CD4-positive, CD25-positive, alpha-beta regulatory T cell (primary cell): ENCODE data around the gene RIT1. TPM values are rescaled to one million over a fixed set of nuclear protein-coding genes. Genes with fewer than 3 reads are reported as not detected.

Experiments
- ATAC-seq, 2 donors: fragments of 150-1000 bp; cut with Tn5 transposase; one replicate each; pipeline ENCODE4 v1.10.0; 2021; ENCODE audit warnings: low read depth in 2 of 2, moderate number of reproducible peaks in 2 of 2, moderate library complexity in 1 of 2
- DNase-seq, 3 donors: peaks; one replicate each; pipeline versions ENCODE4 v3.0.0 to v3.0.0-alpha.2; 2012 to 2022; ENCODE audit warnings: mixed read lengths in 1 of 3
- H3K27ac ChIP-seq: one replicate; pipeline ENCODE4 v1.7.0; 2013; ENCODE audit warnings: mild to moderate bottlenecking, low read length; ENCODE audit not compliant: insufficient read depth, poor library complexity, severe bottlenecking
- H3K27me3 ChIP-seq: one replicate; pipeline ENCODE4 v1.7.0; 2013; ENCODE audit warnings: low read length; ENCODE audit not compliant: control insufficient read depth, insufficient read depth
- H3K36me3 ChIP-seq: one replicate; pipeline ENCODE4 v1.7.0; 2013; ENCODE audit warnings: mild to moderate bottlenecking, low read length, moderate library complexity; ENCODE audit not compliant: control insufficient read depth, insufficient read depth
- H3K4me1 ChIP-seq: 2 replicates; pipeline ENCODE4 v1.7.0; 2013; ENCODE audit warnings: mild to moderate bottlenecking, low read length; ENCODE audit not compliant: insufficient read depth, control insufficient read depth, poor library complexity, severe bottlenecking
- H3K4me3 ChIP-seq: one replicate; pipeline ENCODE4 v1.7.0; 2013; ENCODE audit warnings: low read depth, mild to moderate bottlenecking, low read length, moderate library complexity
- H3K9me3 ChIP-seq, 2 experiments: 1 replicate in 1 of 2; 2 replicates in 1 of 2; pipeline ENCODE4 v1.7.0; 2013; ENCODE audit warnings: low read length in 2 of 2, mild to moderate bottlenecking in 1 of 2, moderate library complexity in 1 of 2; ENCODE audit not compliant: control insufficient read depth in 2 of 2
- H3K27ac Mint-ChIP-seq, 3 donors: one replicate each; pipeline ENCODE4 v1.8.0; 2020 to 2022; ENCODE audit warnings: mild to moderate bottlenecking in 3 of 3, mixed read lengths in 3 of 3, moderate library complexity in 2 of 3
- H3K27me3 Mint-ChIP-seq: one replicate; pipeline ENCODE4 v1.8.0; 2022; ENCODE audit warnings: mild to moderate bottlenecking, mixed read lengths
- H3K36me3 Mint-ChIP-seq: one replicate; pipeline ENCODE4 v1.8.0; 2020; ENCODE audit warnings: mixed read lengths
- H3K4me1 Mint-ChIP-seq, 4 donors: one replicate each; pipeline ENCODE4 v1.8.0; 2020 to 2022; ENCODE audit warnings: mixed read lengths in 4 of 4, mild to moderate bottlenecking in 1 of 4
- H3K4me3 Mint-ChIP-seq, 4 donors: one replicate each; pipeline ENCODE4 v1.8.0; 2020 to 2022; ENCODE audit warnings: mild to moderate bottlenecking in 4 of 4, mixed read lengths in 4 of 4, moderate library complexity in 3 of 4
- H3K9me3 Mint-ChIP-seq, 7 donors: one replicate each; pipeline ENCODE4 v1.8.0; 2020 to 2022; ENCODE audit warnings: mixed read lengths in 7 of 7, mild to moderate bottlenecking in 3 of 7, moderate library complexity in 2 of 7
- polyA plus RNA-seq, 4 donors: library from polyadenylated mRNA; unstranded; fragments of 300-500 nt; fragmentation: Illumina TruSeq; gene quantifications; one replicate each; pipeline ENCODE4 v1.2.3, GENCODE V29; 2021
- total RNA-seq: library from RNA; stranded (reverse); gene quantifications from one replicate; pipeline ENCODE4 v1.2.3, GENCODE V29; 2022

RIT1 gene
- total and polyA plus RNA-seq, 5 donors from 2014 or later: 25.0 to 55.8 (median 29.9) TPM

DNA sequence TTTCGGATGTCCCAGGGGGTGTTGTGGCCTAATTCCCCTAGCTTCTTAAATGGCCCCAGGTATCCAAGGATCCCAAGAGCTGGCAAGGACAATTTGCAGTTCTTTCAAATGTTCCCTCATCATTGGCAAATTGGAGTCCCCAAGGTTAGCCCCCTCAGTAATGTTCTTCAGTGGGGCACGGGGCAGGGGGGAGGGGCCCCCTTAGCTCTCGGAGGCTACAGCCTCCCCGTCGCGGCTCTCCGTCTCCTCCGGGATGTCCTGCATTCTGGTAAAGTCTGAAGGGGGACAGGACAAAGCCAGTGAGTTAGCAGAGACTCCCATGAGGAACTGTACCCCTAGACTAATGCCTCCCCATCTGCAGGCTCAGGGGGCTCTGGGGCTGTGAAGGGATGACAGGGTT, 36.6 kb upstream of the RIT1 start:
- no peak overlapping the region for H3K4me3 ChIP-seq
- H3K4me1 ChIP-seq: peaks cover 33% of the 10 kb centered on the region
- ATAC-seq: no peak
- DNase-seq: no peak
- H3K4me1 Mint-ChIP-seq: peaks cover 11 to 47% (median 27%) of the 10 kb centered on the region in 4 donors
- H3K36me3 Mint-ChIP-seq: peaks cover 17% of the 10 kb centered on the region
- H3K27me3 Mint-ChIP-seq: no peaks in the 10 kb centered on the region
- peak overlapping the region; percentile 48 to 93 (median 59) for H3K27ac Mint-ChIP-seq
- H3K4me3 Mint-ChIP-seq: no peak overlapping the region
- H3K27ac ChIP-seq: no peak overlapping the region
- H3K27me3 ChIP-seq: no peaks in the 10 kb centered on the region
- H3K9me3 Mint-ChIP-seq: no peaks in the 10 kb centered on the region
- H3K36me3 ChIP-seq: peaks cover 52% of the 10 kb centered on the region
- no peaks in the 10 kb centered on the region for H3K9me3 ChIP-seq

DNA sequence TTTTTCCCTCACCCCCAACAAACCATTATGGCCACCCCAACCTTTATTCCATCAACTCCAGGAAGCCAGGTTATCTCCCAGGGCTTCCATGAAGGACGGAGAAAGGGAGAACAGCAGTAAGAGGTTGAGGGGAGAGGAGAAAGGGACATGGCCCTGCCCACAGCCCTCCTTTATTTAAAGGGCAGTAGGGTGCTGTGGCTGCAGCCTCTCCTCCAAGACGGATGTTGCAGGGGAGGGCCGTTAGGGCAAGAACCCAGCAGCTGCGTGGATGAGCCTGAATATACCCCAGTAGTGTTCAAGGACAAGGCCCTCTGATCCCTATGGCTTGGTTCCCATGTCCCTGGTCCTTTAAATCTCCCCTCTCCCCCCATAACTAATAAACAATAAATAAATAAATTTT, 36.1 kb upstream of the RIT1 start:
- peaks cover 47% of the 10 kb centered on the region for H3K36me3 ChIP-seq
- H3K36me3 Mint-ChIP-seq: peaks cover 14% of the 10 kb centered on the region
- H3K4me1 ChIP-seq: peaks cover 33% of the 10 kb centered on the region
- H3K4me3 Mint-ChIP-seq: peak overlapping the region in 2 of 4 donors; percentile 69 to 83
- DNase-seq (no peak), ATAC-seq (no peak)
- H3K27ac ChIP-seq: peak overlapping the region; percentile 87
- H3K27me3 ChIP-seq: no peaks in the 10 kb centered on the region
- H3K27me3 Mint-ChIP-seq: no peaks in the 10 kb centered on the region
- H3K27ac Mint-ChIP-seq: peak overlapping the region; percentile 93 to 97 (median 94)
- no peak overlapping the region for H3K4me3 ChIP-seq
- no peaks in the 10 kb centered on the region for H3K9me3 Mint-ChIP-seq
- no peaks in the 10 kb centered on the region for H3K9me3 ChIP-seq
- peaks cover 11 to 50% (median 27%) of the 10 kb centered on the region in 4 donors for H3K4me1 Mint-ChIP-seq

DNA sequence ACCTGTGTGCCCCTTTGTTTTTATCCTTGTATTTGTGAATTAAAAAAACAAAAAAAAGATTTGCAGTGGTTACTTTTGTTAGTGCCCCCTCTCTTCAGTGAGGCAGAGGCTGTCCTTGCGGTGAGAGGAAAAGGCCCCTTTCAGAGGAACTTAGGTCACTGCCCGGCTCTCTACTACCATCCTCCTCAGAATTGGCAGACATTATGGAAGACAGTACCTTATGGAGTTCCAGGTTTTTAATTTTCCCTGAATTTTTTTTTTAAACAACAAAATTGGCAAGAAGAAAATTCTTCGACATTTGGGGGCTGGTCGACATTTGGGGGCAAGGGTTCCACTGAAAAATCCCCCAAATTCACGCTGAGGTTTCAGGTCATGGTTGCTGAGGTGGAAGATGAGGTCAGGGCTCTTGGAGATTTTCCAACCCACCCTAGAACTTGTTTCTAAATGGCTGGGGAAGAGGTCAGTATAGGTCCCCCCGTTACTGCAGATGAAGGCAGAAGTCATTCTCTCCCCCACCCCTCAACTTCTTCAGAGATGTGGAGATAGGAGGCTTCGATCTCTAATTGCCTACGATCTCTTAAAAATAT, 35.6 kb upstream of the RIT1 start:
- Mint-ChIP-seq H3K27ac (peak overlapping the region; percentile 93 to 97 (median 94)), H3K9me3 (no peaks in the 10 kb centered on the region), H3K36me3 (peaks cover 14% of the 10 kb centered on the region), H3K4me3 (peak overlapping the region in 3 of 4 donors; percentile 63 to 83 (median 69)), H3K4me1 (peaks cover 11 to 51% (median 28%) of the 10 kb centered on the region in 4 donors), H3K27me3 (no peaks in the 10 kb centered on the region)
- peak overlapping the region; percentile 61 for H3K4me3 ChIP-seq
- H3K27ac ChIP-seq: peak overlapping the region; percentile 87
- DNase-seq (no peak), ATAC-seq (no peak)
- H3K9me3 ChIP-seq: no peaks in the 10 kb centered on the region
- peaks cover 33% of the 10 kb centered on the region for H3K4me1 ChIP-seq
- H3K36me3 ChIP-seq: peaks cover 42% of the 10 kb centered on the region
- H3K27me3 ChIP-seq: no peaks in the 10 kb centered on the region

DNA sequence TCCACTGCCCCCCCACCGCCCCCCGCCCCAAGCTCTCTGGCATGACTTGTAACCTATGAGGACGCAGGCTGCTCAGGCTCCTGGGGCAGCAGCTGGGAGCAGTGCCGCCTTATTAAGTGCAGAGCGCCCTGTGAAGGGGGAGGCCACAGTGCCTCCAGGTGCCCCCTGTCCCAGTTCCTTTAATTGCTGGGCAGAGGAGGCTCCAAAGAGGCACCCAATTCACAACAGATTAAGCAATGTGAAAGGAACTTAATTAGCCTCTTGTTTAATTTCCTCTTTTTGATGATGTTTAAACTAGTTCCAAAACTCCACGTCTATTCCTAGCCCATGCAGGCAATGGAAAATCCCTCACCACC, 33.3 kb upstream of the RIT1 start:
- H3K4me1 ChIP-seq: peaks cover 53% of the 10 kb centered on the region
- Mint-ChIP-seq H3K27me3 (no peaks in the 10 kb centered on the region), H3K36me3 (peaks cover 9% of the 10 kb centered on the region), H3K27ac (peak overlapping the region; percentile 84 to 93 (median 93)), H3K9me3 (no peaks in the 10 kb centered on the region), H3K4me1 (peaks cover 17 to 68% (median 43%) of the 10 kb centered on the region in 4 donors), H3K4me3 (peak overlapping the region in 1 of 4 donors; percentile 60)
- H3K27ac ChIP-seq: peak overlapping the region; percentile 87
- peaks cover 21% of the 10 kb centered on the region for H3K36me3 ChIP-seq
- DNase-seq: no peak
- H3K4me3 ChIP-seq: no peak overlapping the region
- no peak for ATAC-seq
- no peaks in the 10 kb centered on the region for H3K9me3 ChIP-seq
- no peaks in the 10 kb centered on the region for H3K27me3 ChIP-seq

GRCh38 chr1:155942578-155943141, 31.5 kb upstream of the RIT1 start:
- no peak overlapping the region for H3K27ac ChIP-seq
- peaks cover 9% of the 10 kb centered on the region for H3K36me3 Mint-ChIP-seq
- H3K9me3 Mint-ChIP-seq: no peaks in the 10 kb centered on the region
- no peak for ATAC-seq
- peaks cover 23 to 73% (median 50%) of the 10 kb centered on the region in 4 donors for H3K4me1 Mint-ChIP-seq
- no peak for DNase-seq
- no peaks in the 10 kb centered on the region for H3K9me3 ChIP-seq
- H3K27ac Mint-ChIP-seq: no peak overlapping the region
- H3K4me1 ChIP-seq: peaks cover 52% of the 10 kb centered on the region
- H3K27me3 ChIP-seq: no peaks in the 10 kb centered on the region
- H3K4me3 Mint-ChIP-seq: peak overlapping the region in 1 of 4 donors; percentile 44
- H3K27me3 Mint-ChIP-seq: no peaks in the 10 kb centered on the region
- peaks cover 10% of the 10 kb centered on the region for H3K36me3 ChIP-seq
- no peak overlapping the region for H3K4me3 ChIP-seq

GRCh38 chr1:155941845-155942531, 30.8 kb upstream of the RIT1 start:
- no peak overlapping the region for H3K27ac ChIP-seq
- no peaks in the 10 kb centered on the region for H3K9me3 Mint-ChIP-seq
- H3K36me3 Mint-ChIP-seq: peaks cover 9% of the 10 kb centered on the region
- no peak overlapping the region for H3K4me3 ChIP-seq
- H3K4me3 Mint-ChIP-seq: peak overlapping the region in 1 of 4 donors; percentile 46
- no peak for DNase-seq
- no peaks in the 10 kb centered on the region for H3K27me3 ChIP-seq
- H3K27ac Mint-ChIP-seq: peak overlapping the region in 2 of 3 donors; percentile 20 to 32
- no peak for ATAC-seq
- H3K9me3 ChIP-seq: no peaks in the 10 kb centered on the region
- peaks cover 4% of the 10 kb centered on the region for H3K36me3 ChIP-seq
- H3K4me1 ChIP-seq: peaks cover 46% of the 10 kb centered on the region
- peaks cover 20 to 68% (median 47%) of the 10 kb centered on the region in 4 donors for H3K4me1 Mint-ChIP-seq
- H3K27me3 Mint-ChIP-seq: no peaks in the 10 kb centered on the region

DNA sequence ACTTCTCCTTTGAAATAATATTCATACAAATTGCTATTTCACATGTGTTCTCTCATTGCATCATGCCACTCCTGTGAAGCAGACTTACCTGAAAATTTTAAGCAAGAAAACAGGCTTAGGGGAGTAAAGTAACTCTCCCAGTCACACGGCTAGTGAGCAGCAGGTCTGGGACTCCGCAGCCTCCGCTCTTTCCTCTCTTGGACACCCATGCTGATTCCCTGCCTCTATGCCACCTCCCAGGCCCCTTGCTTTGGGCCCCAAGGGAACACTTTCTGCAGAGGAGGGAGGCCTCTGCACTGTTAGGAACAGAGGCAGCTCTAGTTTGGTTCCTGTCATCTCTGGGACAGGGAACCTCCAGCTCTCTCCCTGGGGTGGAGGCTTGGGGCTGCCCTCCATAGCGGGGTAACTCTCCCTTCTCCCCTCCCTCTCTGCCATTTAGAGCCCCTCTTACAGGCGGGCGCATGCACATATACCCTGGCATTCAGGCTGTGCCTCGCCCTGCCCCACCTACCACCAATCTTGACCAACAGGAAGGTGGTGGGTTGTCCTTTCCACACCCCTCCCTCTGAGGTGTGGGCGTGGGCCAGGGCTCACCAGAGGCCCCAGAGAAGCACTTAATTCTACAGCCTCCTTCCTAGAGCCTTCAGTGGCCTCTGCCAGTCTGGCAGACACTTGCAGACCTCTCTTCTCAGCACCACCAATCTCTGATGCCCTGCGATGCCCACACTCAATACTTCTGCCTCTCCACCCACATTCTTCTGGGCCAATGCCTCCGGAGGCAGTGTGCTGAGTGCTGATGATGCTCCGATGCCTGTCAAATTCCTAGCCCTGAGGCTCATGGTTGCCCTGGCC, 30.1 kb upstream of the RIT1 start, which contains the start of gene RXFP4:
Gene RXFP4, plus strand, starts transcription at position 646 of the 852 bp plus-strand sequence. Its CDS starts 72 bp downstream, at position 718.
- no peaks in the 10 kb centered on the region for H3K27me3 Mint-ChIP-seq
- Histone ChIP-seq H3K4me1 (peaks cover 38% of the 10 kb centered on the region), H3K36me3 (no peaks in the 10 kb centered on the region), H3K9me3 (no peaks in the 10 kb centered on the region), H3K27me3 (no peaks in the 10 kb centered on the region), H3K4me3 (no peak within 1 kb of the TSS), H3K27ac (peak within 1 kb of the TSS; percentile 36)
- ATAC-seq: no peak
- peak within 1 kb of the TSS; percentile 72 to 90 (median 86) for H3K27ac Mint-ChIP-seq
- no peak for DNase-seq
- peaks cover 6% of the 10 kb centered on the region for H3K36me3 Mint-ChIP-seq
- H3K4me3 Mint-ChIP-seq: peak within 1 kb of the TSS; percentile 38 to 48 (median 46)
- H3K9me3 Mint-ChIP-seq: no peaks in the 10 kb centered on the region
- H3K4me1 Mint-ChIP-seq: peaks cover 15 to 60% (median 39%) of the 10 kb centered on the region in 4 donors
